ENCODE results near the gene BSN. TPM values are rescaled to one million over a fixed set of nuclear protein-coding genes. Genes with fewer than 3 reads are reported as not detected.

BSN gene
- total RNA-seq, 4 donors from 2014 or later, result 0.11 to 0.19 (median 0.16) TPM

- WGBS, 2 donors, result 93 to 97% methylated on average over 7 to 10 of the region's 19 CpGs
- DNase-seq, result no peak
- intact Hi-C loops (cut with DNase I), result no loop called here
- H3K9me3 ChIP-seq, result no peaks in the 10 kb centered on the region
- H3K4me3 ChIP-seq, result no peak overlapping the region
- H3K36me3 ChIP-seq, result no peaks in the 10 kb centered on the region
- peaks cover 0 to 6% (median 0%) of the 10 kb centered on the region in 3 donors for H3K4me1 ChIP-seq
- peaks cover 0 to 14% (median 0%) of the 10 kb centered on the region in 4 donors for H3K27me3 ChIP-seq
- H3K27ac ChIP-seq, result no peak overlapping the region
- TF ChIP-seq CTCF (IDR thresholded peaks at IDR 0.05) (no peak), POLR2A (IDR thresholded peaks at IDR 0.05) (no peak)
Measured at GRCh38 chr3:49655731-49656285, 101.5 kb downstream of the BSN start.

- TF ChIP-seq POLR2A (IDR thresholded peaks at IDR 0.05), result no peak
- no peaks in the 10 kb centered on the region for H3K9me3 ChIP-seq
- no peak overlapping the region for H3K4me3 ChIP-seq
- no peak overlapping the region for H3K27ac ChIP-seq
- intact Hi-C loops (cut with DNase I), result no loop called here
- DNase-seq, result no peak
- no peaks in the 10 kb centered on the region for H3K36me3 ChIP-seq
- peaks cover 0 to 6% (median 0%) of the 10 kb centered on the region in 3 donors for H3K4me1 ChIP-seq
- peaks cover 0 to 14% (median 0%) of the 10 kb centered on the region in 4 donors for H3K27me3 ChIP-seq
- WGBS, 2 donors, result 70% methylated on average over 13 of the region's 18 CpGs; no CpG with 5 or more reads in 1 of the 2 donors
Measured at GRCh38 chr3:49656541-49657112, 102.3 kb downstream of the BSN start.

- no peak for DNase-seq
- peaks cover 0 to 18% (median 0%) of the 10 kb centered on the region in 4 donors for H3K27me3 ChIP-seq
- TF ChIP-seq CTCF (IDR thresholded peaks at IDR 0.05) (no peak), POLR2A (IDR thresholded peaks at IDR 0.05) (no peak)
- intact Hi-C loops (cut with DNase I), result no loop called here
- peaks cover 0 to 6% (median 0%) of the 10 kb centered on the region in 3 donors for H3K4me1 ChIP-seq
- 89 to 91% methylated on average over 22 to 26 of the region's 36 CpGs for WGBS, 2 donors
- H3K36me3 ChIP-seq, result no peaks in the 10 kb centered on the region
- no peak overlapping the region for H3K4me3 ChIP-seq
- no peak overlapping the region for H3K27ac ChIP-seq
- no peaks in the 10 kb centered on the region for H3K9me3 ChIP-seq
Measured at GRCh38 chr3:49657208-49657915, 103.1 kb downstream of the BSN start.

DNA sequence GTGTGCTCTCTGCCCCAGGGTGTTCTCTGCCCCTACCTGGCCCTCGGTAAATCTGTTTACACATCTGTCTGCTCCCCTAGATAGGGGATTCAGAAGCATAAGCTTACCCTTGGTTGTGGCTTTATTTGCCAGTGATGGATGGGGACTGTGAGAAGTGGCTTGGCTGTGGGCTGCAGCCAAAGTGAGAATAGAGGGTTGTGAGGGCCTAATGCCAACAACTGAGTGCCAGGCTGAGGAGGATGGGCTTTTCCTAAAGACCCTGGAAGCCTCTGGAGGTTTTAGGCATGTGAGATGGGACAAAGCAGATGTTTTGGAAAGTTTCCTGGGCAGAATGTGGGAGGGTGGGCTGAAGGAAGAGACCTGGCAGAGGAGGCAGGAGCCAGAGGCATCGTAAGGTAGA lies 104.4 kb downstream of the BSN start:
- H3K27ac ChIP-seq, result no peak overlapping the region
- no peaks in the 10 kb centered on the region for H3K36me3 ChIP-seq
- H3K4me3 ChIP-seq, result no peak overlapping the region
- H3K4me1 ChIP-seq, result peaks cover 0 to 6% (median 0%) of the 10 kb centered on the region in 3 donors
- intact Hi-C loops (cut with DNase I), result no loop called here
- WGBS, 2 donors, result 49 to 64% methylated on average over 2 of the region's 2 CpGs
- no peaks in the 10 kb centered on the region for H3K9me3 ChIP-seq
- no peak for TF ChIP-seq POLR2A (IDR thresholded peaks at IDR 0.05)
- TF ChIP-seq CTCF (IDR thresholded peaks at IDR 0.05), result no peak
- peaks cover 0 to 30% (median 0%) of the 10 kb centered on the region in 4 donors for H3K27me3 ChIP-seq
- no peak for DNase-seq

- Histone ChIP-seq H3K27me3 (peaks cover 0 to 40% (median 0%) of the 10 kb centered on the region in 4 donors), H3K4me1 (peaks cover 0 to 4% (median 0%) of the 10 kb centered on the region in 3 donors), H3K4me3 (no peak overlapping the region), H3K27ac (no peak overlapping the region), H3K9me3 (no peaks in the 10 kb centered on the region), H3K36me3 (no peaks in the 10 kb centered on the region)
- intact Hi-C loops (cut with DNase I), result no loop called here
- 69 to 73% methylated on average over 3 to 4 of the region's 4 CpGs for WGBS, 2 donors
- no peak for TF ChIP-seq POLR2A (IDR thresholded peaks at IDR 0.05)
- TF ChIP-seq CTCF (IDR thresholded peaks at IDR 0.05), result no peak
- DNase-seq, result no peak
Measured at GRCh38 chr3:49659756-49660155, 105.5 kb downstream of the BSN start.
